GM23338 (cell line): ENCODE measurements around the gene MOCOS. TPM values are rescaled to one million over a fixed set of nuclear protein-coding genes. Genes with fewer than 3 reads are reported as not detected.

Experiments
- ATAC-seq: fragments of 200-7000 bp; cut with Tn5 transposase; 3 replicates; pipeline ENCODE4 v1.9.1; 2020
- DNase-seq: peaks from one replicate; pipeline ENCODE4 v3.0.0-alpha.2; 2015; ENCODE audit warnings: low spot score
- H2AFZ ChIP-seq: fragments of 200-600 bp; sonication (generic); 2 replicates; pipeline ENCODE4 v1.8.0; 2016; ENCODE audit warnings: antibody characterized with exemption, mild to moderate bottlenecking, moderate library complexity
- H3F3A ChIP-seq: fragments of 200-600 bp; sonication (generic); replicated peaks from 2 replicates; pipeline ENCODE4 v1.8.0; 2017; ENCODE audit warnings: antibody characterized with exemption, mixed run types, low read depth
- H3K27ac ChIP-seq: fragments of 200-600 bp; sonication (generic); 2 replicates; pipeline ENCODE4 v1.6.1; 2016; ENCODE audit warnings: low read depth
- H3K27me3 ChIP-seq: fragments of 200-600 bp; sonication (generic); 2 replicates; pipeline ENCODE4 v1.8.0; 2016; ENCODE audit warnings: mild to moderate bottlenecking, mixed run types, moderate library complexity; ENCODE audit not compliant: insufficient read depth
- H3K36me3 ChIP-seq: fragments of 200-600 bp; sonication (generic); 2 replicates; pipeline ENCODE4 v1.8.0; 2016; ENCODE audit warnings: mild to moderate bottlenecking; ENCODE audit not compliant: insufficient read depth
- H3K4me1 ChIP-seq: fragments of 200-600 bp; sonication (generic); 2 replicates; pipeline ENCODE4 v1.8.0; 2016; ENCODE audit warnings: mild to moderate bottlenecking, moderate library complexity; ENCODE audit not compliant: insufficient read depth
- H3K4me2 ChIP-seq: fragments of 200-600 bp; sonication (generic); 2 replicates; pipeline ENCODE4 v1.7.1; 2017; ENCODE audit warnings: mixed run types
- H3K4me3 ChIP-seq: fragments of 200-600 bp; sonication (generic); 2 replicates; pipeline ENCODE4 v1.6.1; 2016; ENCODE audit warnings: mixed run types
- H3K79me2 ChIP-seq: fragments of 200-600 bp; sonication (generic); replicated peaks from 2 replicates; pipeline ENCODE4 v1.8.0; 2017; ENCODE audit warnings: mild to moderate bottlenecking; ENCODE audit not compliant: insufficient read depth
- H3K9me2 ChIP-seq: fragments of 200-600 bp; sonication (generic); 2 replicates; pipeline ENCODE4 v1.8.0; 2017; ENCODE audit not compliant: insufficient read depth
- H4K20me1 ChIP-seq: fragments of 200-600 bp; sonication (generic); replicated peaks from 2 replicates; pipeline ENCODE4 v1.8.0; 2017; ENCODE audit warnings: mild to moderate bottlenecking; ENCODE audit not compliant: insufficient read depth
- H3K27ac Mint-ChIP-seq: 2 replicates; pipeline ENCODE4 v1.8.0; 2020; ENCODE audit warnings: inconsistent platforms, mild to moderate bottlenecking, moderate library complexity, mixed read lengths
- H3K27me3 Mint-ChIP-seq: 3 replicates; pipeline ENCODE4 v1.8.0; 2022; ENCODE audit warnings: low read depth, mild to moderate bottlenecking, moderate library complexity, mixed read lengths, inconsistent platforms; ENCODE audit not compliant: insufficient read depth, poor library complexity
- H3K36me3 Mint-ChIP-seq: 3 replicates; pipeline ENCODE4 v1.8.0; 2021; ENCODE audit warnings: low read depth, mild to moderate bottlenecking, inconsistent platforms, moderate library complexity, mixed read lengths
- H3K4me1 Mint-ChIP-seq: 3 replicates; pipeline ENCODE4 v1.8.0; 2020; ENCODE audit warnings: mild to moderate bottlenecking, inconsistent platforms, mixed read lengths
- H3K4me3 Mint-ChIP-seq: 3 replicates; pipeline ENCODE4 v1.8.0; 2021; ENCODE audit warnings: moderate library complexity, mild to moderate bottlenecking, inconsistent platforms, mixed read lengths
- H3K9me3 Mint-ChIP-seq: 3 replicates; pipeline ENCODE4 v1.8.0; 2020; ENCODE audit warnings: moderate library complexity, mild to moderate bottlenecking, inconsistent platforms, mixed read lengths
- CREB1 ChIP-seq: fragments of 250-450 bp; sonication (Bioruptor Pico); IDR thresholded peaks from 2 replicates; pipeline ENCODE4 v1.5.0; 2020; ENCODE audit warnings: low read depth, mild to moderate bottlenecking, moderate library complexity
- EZH2 ChIP-seq: fragments of 200-600 bp; sonication (generic); IDR thresholded peaks from one replicate; pipeline ENCODE4 v1.8.0; 2017; ENCODE audit warnings: antibody characterized with exemption, mild to moderate bottlenecking, low read depth; ENCODE audit not compliant: unreplicated experiment
- JUNB ChIP-seq: IDR thresholded peaks from one replicate; pipeline ENCODE4 v1.6.1; 2016; ENCODE audit warnings: antibody characterized with exemption; ENCODE audit not compliant: unreplicated experiment
- POLR2AphosphoS5 ChIP-seq: IDR thresholded peaks from 2 replicates; pipeline ENCODE4 v1.6.1; 2016; ENCODE audit warnings: antibody characterized with exemption, low read depth
- STAT1 ChIP-seq: IDR thresholded peaks from one replicate; pipeline ENCODE4 v1.6.1; 2016; ENCODE audit warnings: antibody characterized with exemption; ENCODE audit not compliant: unreplicated experiment
- ZNF114 ChIP-seq: fragments of 250-450 bp; sonication (Bioruptor Pico); IDR thresholded peaks from 2 replicates; pipeline ENCODE4 v1.5.0; 2020; ENCODE audit warnings: mild to moderate bottlenecking, moderate library complexity
- polyA plus RNA-seq: library from polyadenylated mRNA; unstranded; fragments of >200 nt; fragmentation: Nextera tagmentation; extraction: Ambion mirVana; gene quantifications from 2 replicates; pipeline ENCODE4 v1.2.1, GENCODE V29; 2016
- total RNA-seq: library from RNA; depleted of rRNA; stranded (reverse); fragments of >200 nt; shearing (Covaris generic); gene quantifications from 2 replicates; pipeline ENCODE4 v1.2.3, GENCODE V29; 2014
- TF ChIP-seq, protein P1 (sequence below): IDR thresholded peaks from one replicate; pipeline ENCODE4 v1.6.1; 2018; ENCODE audit warnings: antibody characterized with exemption; ENCODE audit not compliant: unreplicated experiment
- TF ChIP-seq, protein P2 (sequence below), 2 experiments: fragments of 200-600 bp in 1 of 2; sonication (generic) in 1 of 2; conservative IDR thresholded peaks; 2 replicates each; pipeline versions ENCODE4 v1.5.1 to v1.6.1; 2016 to 2017; ENCODE audit warnings: antibody characterized with exemption in 2 of 2, low read depth in 2 of 2, mild to moderate bottlenecking in 2 of 2, moderate library complexity in 1 of 2
- TF ChIP-seq, protein P3 (sequence below): fragments of 250-450 bp; sonication (Bioruptor Pico); IDR thresholded peaks from 2 replicates; pipeline ENCODE4 v1.5.0; 2020; ENCODE audit warnings: mild to moderate bottlenecking, moderate library complexity

The MOCOS gene
- total and polyA plus RNA-seq, 2 experiments from 2014 or later: 3.9 to 7.2 TPM

- TF ChIP-seq ZNF114 (CRISPR knock-in tag) (no peak), STAT1 (no peak), CREB1 (CRISPR knock-in tag) (no peak), POLR2AphosphoS5 (no peak), JUNB (no peak)
- TF ChIP-seq, protein P1, sequence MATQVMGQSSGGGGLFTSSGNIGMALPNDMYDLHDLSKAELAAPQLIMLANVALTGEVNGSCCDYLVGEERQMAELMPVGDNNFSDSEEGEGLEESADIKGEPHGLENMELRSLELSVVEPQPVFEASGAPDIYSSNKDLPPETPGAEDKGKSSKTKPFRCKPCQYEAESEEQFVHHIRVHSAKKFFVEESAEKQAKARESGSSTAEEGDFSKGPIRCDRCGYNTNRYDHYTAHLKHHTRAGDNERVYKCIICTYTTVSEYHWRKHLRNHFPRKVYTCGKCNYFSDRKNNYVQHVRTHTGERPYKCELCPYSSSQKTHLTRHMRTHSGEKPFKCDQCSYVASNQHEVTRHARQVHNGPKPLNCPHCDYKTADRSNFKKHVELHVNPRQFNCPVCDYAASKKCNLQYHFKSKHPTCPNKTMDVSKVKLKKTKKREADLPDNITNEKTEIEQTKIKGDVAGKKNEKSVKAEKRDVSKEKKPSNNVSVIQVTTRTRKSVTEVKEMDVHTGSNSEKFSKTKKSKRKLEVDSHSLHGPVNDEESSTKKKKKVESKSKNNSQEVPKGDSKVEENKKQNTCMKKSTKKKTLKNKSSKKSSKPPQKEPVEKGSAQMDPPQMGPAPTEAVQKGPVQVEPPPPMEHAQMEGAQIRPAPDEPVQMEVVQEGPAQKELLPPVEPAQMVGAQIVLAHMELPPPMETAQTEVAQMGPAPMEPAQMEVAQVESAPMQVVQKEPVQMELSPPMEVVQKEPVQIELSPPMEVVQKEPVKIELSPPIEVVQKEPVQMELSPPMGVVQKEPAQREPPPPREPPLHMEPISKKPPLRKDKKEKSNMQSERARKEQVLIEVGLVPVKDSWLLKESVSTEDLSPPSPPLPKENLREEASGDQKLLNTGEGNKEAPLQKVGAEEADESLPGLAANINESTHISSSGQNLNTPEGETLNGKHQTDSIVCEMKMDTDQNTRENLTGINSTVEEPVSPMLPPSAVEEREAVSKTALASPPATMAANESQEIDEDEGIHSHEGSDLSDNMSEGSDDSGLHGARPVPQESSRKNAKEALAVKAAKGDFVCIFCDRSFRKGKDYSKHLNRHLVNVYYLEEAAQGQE: no peak
Observed at GRCh38 chr18:36311026-36311570, 123.8 kb downstream of the MOCOS start (continued).

- H3K9me2 ChIP-seq: 0 out of 2 replicates have a peak, but pooled peaks cover 8% of the 10 kb centered on the region
- Mint-ChIP-seq H3K27me3 (peaks cover 6% of the 10 kb centered on the region), H3K9me3 (peaks cover 7% of the 10 kb centered on the region; the same call in 1 of the 3 replicates), H3K4me3 (no peak overlapping the region), H3K27ac (no peak overlapping the region), H3K36me3 (no peaks in the 10 kb centered on the region), H3K4me1 (peaks cover 33% of the 10 kb centered on the region)
- 0 out of 2 replicates have a peak, but pooled peaks cover 5% of the 10 kb centered on the region for H3K79me2 ChIP-seq
- no peaks in the 10 kb centered on the region for H4K20me1 ChIP-seq
- no peaks in the 10 kb centered on the region for H3K27me3 ChIP-seq
- no peaks in the 10 kb centered on the region for H3K36me3 ChIP-seq
- peaks cover 12% of the 10 kb centered on the region; the same call in 1 of the 2 replicates for H3K4me1 ChIP-seq
- DNase-seq: no peak
- H3K4me2 ChIP-seq: no peak overlapping the region
- no peak for ATAC-seq
- H3K27ac ChIP-seq: no peak overlapping the region
- H3F3A ChIP-seq: no peaks in the 10 kb centered on the region
- no peak overlapping the region for H3K4me3 ChIP-seq
- H2AFZ ChIP-seq: no peak overlapping the region
- TF ChIP-seq JUNB: no peak
- TF ChIP-seq, protein P2, sequence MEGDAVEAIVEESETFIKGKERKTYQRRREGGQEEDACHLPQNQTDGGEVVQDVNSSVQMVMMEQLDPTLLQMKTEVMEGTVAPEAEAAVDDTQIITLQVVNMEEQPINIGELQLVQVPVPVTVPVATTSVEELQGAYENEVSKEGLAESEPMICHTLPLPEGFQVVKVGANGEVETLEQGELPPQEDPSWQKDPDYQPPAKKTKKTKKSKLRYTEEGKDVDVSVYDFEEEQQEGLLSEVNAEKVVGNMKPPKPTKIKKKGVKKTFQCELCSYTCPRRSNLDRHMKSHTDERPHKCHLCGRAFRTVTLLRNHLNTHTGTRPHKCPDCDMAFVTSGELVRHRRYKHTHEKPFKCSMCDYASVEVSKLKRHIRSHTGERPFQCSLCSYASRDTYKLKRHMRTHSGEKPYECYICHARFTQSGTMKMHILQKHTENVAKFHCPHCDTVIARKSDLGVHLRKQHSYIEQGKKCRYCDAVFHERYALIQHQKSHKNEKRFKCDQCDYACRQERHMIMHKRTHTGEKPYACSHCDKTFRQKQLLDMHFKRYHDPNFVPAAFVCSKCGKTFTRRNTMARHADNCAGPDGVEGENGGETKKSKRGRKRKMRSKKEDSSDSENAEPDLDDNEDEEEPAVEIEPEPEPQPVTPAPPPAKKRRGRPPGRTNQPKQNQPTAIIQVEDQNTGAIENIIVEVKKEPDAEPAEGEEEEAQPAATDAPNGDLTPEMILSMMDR (conservative IDR thresholded peaks at IDR 0.05; ENCODE audit: low read depth in 2 of 2): no peak
- TF ChIP-seq POLR2AphosphoS5: no peak
- TF ChIP-seq EZH2: no peak
- TF ChIP-seq, protein P3, sequence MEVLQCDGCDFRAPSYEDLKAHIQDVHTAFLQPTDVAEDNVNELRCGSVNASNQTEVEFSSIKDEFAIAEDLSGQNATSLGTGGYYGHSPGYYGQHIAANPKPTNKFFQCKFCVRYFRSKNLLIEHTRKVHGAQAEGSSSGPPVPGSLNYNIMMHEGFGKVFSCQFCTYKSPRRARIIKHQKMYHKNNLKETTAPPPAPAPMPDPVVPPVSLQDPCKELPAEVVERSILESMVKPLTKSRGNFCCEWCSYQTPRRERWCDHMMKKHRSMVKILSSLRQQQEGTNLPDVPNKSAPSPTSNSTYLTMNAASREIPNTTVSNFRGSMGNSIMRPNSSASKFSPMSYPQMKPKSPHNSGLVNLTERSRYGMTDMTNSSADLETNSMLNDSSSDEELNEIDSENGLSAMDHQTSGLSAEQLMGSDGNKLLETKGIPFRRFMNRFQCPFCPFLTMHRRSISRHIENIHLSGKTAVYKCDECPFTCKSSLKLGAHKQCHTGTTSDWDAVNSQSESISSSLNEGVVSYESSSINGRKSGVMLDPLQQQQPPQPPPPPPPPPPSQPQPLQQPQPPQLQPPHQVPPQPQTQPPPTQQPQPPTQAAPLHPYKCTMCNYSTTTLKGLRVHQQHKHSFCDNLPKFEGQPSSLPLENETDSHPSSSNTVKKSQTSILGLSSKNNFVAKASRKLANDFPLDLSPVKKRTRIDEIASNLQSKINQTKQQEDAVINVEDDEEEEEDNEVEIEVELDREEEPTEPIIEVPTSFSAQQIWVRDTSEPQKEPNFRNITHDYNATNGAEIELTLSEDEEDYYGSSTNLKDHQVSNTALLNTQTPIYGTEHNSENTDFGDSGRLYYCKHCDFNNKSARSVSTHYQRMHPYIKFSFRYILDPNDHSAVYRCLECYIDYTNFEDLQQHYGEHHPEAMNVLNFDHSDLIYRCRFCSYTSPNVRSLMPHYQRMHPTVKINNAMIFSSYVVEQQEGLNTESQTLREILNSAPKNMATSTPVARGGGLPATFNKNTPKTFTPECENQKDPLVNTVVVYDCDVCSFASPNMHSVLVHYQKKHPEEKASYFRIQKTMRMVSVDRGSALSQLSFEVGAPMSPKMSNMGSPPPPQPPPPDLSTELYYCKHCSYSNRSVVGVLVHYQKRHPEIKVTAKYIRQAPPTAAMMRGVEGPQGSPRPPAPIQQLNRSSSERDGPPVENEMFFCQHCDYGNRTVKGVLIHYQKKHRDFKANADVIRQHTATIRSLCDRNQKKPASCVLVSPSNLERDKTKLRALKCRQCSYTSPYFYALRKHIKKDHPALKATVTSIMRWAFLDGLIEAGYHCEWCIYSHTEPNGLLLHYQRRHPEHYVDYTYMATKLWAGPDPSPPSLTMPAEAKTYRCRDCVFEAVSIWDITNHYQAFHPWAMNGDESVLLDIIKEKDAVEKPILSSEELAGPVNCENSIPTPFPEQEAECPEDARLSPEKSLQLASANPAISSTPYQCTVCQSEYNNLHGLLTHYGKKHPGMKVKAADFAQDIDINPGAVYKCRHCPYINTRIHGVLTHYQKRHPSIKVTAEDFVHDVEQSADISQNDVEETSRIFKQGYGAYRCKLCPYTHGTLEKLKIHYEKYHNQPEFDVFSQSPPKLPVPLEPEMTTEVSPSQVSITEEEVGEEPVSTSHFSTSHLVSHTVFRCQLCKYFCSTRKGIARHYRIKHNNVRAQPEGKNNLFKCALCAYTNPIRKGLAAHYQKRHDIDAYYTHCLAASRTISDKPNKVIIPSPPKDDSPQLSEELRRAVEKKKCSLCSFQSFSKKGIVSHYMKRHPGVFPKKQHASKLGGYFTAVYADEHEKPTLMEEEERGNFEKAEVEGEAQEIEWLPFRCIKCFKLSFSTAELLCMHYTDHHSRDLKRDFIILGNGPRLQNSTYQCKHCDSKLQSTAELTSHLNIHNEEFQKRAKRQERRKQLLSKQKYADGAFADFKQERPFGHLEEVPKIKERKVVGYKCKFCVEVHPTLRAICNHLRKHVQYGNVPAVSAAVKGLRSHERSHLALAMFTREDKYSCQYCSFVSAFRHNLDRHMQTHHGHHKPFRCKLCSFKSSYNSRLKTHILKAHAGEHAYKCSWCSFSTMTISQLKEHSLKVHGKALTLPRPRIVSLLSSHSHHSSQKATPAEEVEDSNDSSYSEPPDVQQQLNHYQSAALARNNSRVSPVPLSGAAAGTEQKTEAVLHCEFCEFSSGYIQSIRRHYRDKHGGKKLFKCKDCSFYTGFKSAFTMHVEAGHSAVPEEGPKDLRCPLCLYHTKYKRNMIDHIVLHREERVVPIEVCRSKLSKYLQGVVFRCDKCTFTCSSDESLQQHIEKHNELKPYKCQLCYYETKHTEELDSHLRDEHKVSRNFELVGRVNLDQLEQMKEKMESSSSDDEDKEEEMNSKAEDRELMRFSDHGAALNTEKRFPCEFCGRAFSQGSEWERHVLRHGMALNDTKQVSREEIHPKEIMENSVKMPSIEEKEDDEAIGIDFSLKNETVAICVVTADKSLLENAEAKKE (CRISPR knock-in tag): no peak
Observed at GRCh38 chr18:36312806-36313395, 125.6 kb downstream of the MOCOS start.
